GM21515 (cell line): ENCODE data around the gene CECR2.

Source experiments
- ATAC-seq: cut with Tn5 transposase; IDR thresholded peaks from one replicate; pipeline ENCODE4 v1.9.1; 2021; ENCODE audit not compliant: unreplicated experiment

CECR2 gene

DNA sequence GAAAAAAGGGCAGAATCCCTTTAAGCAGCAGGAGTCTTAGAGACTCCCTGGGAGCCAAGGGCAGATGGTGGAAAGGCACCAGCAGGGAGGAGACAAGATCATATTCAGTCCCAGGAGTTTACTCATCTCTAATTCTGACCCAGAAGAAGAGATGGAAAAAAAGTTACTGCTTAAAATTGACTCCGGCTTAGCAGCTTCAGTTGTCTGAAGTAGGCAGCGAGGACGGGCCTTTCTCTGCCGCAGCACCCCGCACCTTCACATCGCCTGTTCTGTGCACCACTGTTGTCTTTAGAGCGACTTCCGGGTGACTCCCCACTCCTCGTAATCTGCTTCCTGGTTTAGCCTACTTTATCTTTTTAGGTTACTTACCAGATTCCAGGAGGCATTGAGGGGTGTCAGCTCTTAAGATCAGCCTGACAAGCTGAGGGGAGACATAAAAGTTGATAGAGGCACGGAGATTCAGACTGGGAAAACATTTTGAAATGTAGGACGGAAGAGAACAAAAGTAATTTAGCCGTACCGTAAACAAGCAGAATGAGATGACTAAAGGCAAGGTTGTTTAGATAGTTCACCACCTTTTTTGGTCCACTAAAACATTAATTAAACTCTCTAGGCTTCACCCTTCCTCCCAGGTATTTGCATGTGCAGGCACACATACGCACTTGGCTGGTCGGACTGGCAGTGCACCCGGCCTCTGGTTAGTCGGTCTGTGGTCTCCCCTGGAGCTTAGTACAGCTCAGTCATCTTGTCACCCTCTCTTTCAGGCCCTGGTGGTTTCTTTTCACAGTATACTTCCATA lies 74.3 kb downstream of the CECR2 start:
- no peak for ATAC-seq

DNA sequence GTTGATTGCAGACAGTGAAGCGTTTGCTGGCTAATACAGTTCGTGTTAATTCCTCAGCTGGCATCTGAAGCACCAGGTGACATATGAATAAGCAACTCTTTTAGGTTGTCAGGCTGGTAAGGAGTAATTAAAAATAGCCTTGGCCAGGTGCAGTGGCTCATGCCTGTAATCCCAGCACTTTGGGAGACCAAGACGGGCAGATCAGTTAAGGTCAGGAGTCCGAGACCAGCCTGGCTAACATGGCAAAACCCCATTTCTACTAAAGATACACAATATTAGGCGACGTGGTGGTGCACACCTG lies 74.9 kb downstream of the CECR2 start:
- no peak for ATAC-seq

DNA sequence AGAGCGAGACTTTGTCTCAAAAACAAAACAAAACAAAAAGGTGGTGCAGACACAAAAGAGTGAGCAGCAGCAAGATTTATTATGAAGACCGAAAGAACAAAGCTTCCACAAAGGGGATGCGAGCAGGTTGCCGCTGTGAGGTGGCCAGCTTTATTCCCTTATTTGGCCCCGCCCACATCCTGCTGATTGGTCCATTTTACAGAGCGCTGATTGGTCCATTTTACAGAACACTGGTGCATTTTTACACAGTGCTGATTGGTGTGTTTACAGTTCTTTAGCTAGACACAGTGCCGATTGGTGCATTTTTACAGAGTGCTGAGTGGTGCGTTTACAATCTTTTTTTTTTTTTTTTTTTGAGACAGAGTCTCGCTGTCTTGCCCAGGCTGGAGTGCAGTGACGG lies 77.4 kb downstream of the CECR2 start:
- no peak for ATAC-seq

DNA sequence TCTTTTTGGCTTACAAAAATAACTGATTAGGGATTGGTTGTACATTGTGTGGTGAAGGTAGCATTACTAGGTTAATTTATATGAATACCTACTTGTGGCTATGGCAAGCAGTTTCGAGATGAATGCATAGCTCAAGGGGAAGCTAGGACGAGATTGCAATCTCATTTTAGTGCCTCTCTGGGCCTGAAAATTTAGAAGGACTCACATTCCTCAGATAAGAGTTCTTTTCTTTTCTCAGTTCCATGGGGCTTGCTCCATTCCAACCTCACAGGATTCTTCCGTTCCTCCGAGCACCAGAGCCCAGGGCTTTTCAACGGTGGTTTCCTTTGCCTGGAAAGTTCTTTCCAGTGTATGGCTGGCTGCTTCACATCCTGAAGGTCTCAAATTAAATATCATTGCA lies 82.1 kb downstream of the CECR2 start:
- ATAC-seq, result no peak

DNA sequence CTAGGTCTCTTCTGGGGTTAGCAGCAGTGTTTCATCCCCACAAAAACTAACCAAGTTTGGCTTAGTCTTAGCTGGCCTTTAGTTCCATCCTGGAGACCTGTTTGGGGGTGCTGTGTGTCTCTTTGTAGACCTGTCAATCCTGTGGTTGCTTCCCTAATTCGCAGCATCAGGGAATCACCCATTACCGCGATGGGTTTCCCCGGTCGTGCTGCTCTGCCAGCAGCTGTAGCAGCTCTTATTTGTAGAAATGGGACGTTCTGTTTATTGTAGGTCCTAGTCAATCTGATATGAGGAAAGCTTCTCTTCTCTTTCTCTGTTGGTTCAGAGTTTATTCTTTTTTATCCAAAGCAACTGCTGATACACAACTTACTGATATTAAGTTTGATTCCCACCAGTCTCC lies 91.6 kb downstream of the CECR2 start:
- ATAC-seq, result no peak

DNA sequence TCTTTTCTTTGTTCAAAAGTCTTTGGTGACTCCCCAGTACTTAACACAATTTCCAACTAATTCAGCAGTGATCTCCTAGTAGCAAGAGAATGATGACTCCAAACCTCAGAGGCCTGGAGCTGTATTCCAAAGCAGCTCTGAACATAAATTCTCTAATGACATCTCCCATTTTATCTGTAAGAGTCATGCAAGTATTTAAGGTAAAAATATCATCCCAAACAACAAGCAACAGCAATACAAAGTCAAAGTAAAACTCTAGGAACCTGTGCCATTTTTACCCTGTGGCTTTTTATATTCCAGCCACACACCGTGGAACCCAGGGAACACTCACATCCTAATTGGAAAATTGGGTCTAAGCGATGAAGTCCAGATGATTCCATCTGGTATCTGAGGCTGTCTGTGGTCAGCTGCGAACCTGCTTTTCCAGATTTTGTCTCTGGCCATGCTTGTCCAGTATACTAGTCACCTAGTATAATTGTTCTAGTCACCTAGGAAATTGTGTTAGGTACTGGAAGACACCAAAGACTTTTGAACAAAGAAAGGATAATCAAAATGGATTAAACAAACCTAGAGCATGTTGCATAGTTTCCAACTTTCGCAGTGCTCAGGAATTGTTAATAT lies 101.7 kb downstream of the CECR2 start:
- no peak for ATAC-seq

DNA sequence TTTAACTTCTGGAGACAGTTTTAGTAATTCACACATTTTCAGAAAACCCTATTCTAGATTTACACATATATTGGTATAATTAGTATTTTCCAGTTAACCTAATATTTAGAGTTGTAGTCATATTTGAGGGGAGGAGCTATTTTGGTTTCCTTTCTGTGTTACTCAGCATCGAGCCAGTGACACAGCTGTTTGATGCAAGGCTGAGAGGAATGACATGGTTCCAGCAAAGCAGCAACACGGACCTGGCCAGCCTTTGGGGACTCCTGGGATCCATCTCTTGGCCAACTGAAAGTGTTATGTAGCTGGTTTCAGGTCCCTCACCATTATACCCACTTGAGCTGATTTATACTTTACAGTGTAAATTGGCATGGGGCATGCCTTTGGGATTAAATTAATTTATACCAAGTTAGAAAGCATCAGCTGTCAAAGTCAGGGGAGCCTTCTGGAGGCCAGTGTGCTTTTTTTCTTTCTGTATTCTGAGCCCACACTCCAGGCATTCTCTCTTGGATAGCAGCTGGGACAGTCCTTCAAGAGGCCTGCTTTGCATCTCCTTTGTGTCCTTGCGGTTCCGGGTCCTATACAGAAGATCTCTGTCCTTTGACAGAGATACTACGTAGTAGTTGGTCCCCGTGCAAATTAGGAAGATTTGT lies 102.8 kb downstream of the CECR2 start:
- no peak for ATAC-seq

DNA sequence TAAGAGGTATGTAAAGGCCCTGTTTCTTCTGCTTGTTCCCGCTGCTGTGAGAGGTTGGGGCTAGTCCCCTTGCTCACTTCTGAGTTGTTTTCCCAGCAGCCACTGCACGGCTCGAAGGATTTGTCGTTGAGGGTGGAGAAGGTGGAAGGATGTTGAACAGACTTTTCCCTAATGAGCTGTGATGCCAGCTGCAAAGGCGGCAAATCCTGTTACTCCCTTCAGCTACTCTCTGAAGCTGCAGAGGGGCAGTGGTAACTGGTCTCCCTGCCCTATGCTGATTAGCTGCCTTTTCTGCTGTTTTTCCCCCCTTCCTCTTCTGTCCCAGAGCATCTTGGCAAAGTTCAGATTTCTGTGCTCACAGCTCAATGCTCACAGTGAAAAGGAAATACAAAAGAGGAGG lies 103.7 kb downstream of the CECR2 start:
- no peak for ATAC-seq

DNA sequence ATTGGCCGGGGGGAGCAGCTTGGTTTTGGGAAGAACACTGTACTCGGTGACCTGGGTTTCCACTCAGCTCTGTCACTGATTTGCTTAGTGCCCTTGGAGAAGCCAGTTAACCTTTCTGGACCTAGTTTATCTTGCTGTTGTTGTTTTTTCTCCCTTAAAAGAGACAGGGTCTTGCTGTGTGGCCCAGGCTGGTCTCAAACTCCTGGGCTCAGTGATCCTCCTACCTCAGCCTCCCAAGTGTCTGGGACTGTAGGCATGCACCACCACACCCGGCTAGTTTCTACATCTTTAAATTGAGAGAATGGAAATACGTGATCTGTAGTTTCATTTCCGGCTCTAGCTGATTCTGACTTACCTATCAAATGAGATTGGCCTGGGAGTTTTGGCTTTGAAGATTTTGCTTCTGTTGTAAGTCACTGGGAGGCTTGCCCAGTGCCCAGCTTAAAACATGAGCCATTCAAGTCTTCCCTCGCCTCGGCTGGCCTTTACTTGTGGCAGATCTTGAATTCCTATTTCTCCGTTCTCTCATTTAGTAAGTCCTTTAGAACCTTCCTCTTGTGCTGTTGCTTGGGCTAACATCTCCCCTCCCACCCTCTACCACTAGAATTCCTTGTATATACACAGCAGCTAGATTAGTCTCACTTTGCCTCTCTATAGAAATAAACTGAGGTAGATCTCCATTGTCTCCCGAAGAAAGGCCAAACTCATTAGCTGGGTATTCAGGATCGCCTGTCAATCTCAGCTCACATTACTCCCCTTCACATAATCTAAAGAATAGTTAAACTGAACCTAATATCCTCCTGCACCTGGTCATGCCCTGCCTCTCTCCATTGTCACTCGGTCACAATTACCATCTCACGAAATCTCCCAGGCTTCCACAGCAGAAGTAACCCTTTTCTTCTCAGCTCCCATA lies 106.3 kb downstream of the CECR2 start:
- no peak for ATAC-seq

DNA sequence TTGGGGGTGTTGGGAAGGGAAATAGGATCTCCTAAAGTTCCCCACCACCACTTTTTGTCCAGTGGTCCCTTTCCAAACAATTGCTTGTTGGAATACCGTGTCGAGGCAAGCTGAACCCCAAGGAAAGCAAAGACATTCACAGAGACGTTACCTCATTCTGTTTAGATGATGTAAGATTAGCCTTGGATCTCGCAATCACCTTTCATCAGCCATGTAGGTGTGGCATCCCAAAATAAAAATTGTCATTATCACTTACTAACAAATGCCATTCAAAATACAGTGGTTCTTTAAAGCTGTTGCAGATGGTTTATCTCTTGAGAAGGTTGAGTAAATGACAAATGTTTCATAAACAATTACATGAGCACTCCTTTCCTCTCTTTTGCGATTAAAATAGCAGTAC lies 107.6 kb downstream of the CECR2 start:
- no peak for ATAC-seq

DNA sequence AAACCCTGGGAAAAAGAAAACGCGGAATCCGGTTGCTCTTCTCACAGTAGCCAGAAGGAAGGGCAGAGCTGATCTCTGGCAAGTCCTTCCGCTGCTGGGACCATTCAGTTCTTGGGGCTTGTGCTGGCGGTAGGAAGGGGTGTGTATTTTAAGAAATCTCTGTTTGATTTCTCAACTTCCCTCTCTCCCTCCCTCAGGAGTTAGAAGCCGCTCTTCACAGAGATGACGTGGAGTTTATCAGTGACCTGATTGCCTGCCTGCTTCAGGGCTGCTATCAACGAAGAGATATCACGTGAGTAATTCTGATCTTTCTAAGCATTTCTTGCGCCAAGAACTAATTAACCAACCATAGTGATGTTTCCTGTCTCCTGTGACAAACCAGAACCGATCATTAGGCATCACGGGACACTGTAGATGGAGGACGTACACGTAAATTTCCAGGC lies 108.2 kb downstream of the CECR2 start:
- ATAC-seq, result no peak

DNA sequence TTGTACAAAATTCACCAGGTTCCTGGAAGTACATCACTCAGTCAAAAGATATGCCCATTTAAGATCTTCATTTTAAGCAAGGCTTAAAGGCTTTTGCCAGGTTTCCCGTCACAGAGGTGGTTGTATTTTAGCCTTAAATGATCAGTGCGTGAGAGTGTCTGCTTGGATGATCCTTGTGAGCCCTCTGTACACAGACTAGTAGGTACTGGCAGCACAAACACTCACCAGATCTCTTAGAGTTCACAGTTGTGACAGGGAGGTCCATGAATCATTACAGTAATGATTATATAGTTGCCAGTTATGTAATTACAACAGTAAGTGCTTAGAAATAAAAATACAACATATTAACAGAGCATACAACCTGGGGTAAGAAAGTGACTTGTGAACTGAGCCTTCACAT lies 109.9 kb downstream of the CECR2 start:
- no peak for ATAC-seq

DNA sequence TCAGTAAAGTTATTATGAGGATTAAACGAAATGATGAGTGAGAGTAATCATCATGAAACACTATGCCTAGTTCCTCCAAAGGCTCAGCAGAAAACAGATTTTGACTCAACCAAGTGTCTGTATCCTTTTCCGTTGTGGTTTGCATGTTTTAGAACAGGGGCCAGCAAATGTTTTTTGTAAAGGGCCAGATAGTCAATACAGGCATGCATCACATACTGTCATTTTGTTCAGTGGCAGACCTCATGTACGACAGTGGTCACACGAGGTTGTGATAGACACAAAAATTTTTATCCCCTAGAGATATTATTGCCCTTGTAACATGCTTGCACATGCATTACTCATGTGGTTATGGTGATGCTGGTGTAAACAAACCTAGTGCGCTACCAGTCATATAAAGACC lies 112.2 kb downstream of the CECR2 start:
- no peak for ATAC-seq

DNA sequence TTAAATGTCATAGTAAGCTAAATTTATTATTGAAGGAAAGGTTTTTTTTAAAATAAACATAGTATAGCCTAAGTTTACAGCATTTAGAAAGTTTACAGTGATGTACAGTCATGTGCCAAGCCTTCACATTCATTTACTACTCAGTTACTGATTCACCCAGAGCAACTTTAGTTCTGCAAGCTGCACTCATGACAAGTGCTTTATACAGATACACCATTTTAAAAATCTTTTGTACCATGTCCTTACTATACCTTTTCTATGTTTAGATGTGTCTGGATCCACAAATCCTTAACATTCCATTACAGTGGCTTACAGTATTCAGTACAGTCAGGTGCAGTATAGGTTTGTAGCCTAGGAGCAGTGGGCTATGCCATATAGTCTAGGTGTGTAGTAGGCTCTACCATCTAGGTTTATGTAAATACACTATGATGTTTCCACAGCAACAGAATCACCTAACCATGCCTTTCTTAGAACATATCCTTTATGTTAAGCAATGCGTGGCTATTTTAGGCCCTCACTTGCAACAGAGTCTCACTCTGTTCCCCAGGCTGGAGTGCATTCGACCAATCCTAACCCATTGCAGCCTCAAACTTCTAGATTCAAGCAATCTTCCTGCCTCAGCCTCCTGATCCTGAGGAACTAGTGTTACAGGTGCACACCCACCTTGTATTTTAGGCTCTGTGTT lies 114.6 kb downstream of the CECR2 start:
- no peak for ATAC-seq

DNA sequence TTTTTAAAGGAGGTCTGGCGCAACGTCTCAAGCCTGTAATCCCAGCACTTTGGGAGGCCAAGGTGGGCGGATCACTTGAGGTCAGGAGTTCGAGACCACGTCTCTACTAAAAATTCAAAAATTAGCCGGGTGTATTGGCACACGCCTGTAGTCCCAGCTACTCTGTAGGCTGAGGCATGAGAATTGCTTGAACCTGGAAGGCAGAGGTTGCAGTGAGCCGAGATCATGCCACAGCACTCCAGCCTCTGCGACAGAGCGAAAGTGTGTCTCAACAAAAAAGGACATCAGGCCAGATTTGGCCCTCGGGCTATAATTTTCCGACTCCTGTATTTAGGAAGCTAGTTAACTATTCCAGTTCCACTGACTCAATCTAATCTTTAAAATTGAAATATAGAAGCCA lies 115.3 kb downstream of the CECR2 start:
- ATAC-seq, result no peak

DNA sequence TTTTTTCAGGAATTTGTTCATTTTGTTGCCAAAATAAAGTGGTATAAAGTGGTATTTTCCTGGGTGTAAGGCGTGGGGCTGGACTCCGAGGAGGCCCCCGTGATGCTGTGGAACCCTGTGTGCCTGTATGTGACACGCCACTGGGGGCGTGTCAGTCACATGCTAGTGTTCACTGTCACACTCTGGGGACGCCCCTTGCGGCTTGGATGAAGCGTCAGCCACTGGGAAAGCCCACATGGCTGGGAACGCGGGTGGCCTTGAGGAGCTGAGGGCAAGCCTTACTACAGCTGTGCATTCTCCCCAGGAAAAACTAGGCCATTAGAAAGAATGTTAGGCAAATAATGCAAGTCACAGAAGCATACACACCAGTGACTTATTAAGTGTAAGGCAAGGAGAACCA lies 117.1 kb downstream of the CECR2 start:
- ATAC-seq, result no peak

DNA sequence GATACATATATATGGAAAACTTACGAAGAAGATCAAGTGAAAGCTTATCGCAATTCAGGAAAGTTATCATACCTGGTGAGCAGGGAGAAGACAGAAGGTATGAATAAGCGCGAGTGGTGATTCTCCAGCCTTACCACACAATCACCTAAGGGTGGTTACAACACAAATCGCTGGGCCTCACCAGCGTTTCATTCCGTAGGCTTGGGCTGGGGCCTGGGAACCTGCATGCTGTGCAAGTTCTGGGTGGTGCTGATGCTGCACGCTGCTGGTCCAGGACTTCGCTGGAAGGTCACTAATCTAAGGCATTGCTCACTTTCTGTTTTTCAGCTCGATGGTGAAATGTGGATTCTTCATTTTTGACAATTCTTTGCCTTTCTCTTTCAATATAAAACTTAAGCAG lies 117.5 kb downstream of the CECR2 start:
- ATAC-seq, result no peak

DNA sequence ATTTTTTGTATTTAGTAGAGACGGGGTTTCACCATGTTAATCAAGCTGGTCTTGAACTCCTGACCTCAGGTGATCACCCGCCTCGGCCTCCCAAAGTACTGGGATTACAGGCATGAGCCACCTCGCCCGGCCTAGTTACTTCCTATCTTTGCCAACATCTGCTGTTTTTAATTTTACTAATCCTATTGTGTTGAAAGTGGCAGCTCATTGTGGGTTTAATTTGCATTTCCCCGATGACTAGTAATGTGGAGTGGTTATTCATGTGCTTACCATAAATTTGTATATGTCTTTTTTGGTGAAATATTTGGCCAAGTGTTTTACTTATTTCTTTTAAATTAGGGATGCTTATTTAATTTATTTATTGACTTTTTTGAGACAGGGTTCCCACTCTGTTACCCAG lies 119.8 kb downstream of the CECR2 start:
- ATAC-seq, result no peak

DNA sequence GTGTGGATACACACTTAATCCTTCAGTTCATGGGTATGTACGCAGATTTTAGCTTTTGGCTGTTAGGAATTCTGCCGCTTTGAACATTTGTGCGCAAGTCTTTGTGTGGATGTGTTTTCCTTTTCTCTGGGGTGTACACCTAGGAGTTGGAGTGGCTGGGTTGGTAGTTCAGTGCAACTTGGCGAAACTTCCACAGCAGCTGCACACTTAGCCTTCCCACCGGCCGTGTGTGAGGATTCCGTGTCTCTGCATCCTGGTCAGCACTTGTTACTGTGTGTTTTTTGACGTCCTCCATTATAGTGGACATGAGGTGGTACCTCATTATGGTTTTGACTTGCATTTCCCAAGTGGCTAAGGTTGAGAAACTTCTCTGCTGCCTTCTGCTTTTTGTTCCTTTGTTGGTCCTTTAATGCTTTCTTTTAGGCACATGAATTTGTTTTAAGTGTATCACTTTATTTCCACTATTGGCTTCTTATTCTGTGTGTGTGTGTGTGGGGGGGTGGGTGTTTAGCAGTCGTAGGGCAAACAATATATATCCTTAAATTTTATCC lies 121.9 kb downstream of the CECR2 start:
- no peak for ATAC-seq

DNA sequence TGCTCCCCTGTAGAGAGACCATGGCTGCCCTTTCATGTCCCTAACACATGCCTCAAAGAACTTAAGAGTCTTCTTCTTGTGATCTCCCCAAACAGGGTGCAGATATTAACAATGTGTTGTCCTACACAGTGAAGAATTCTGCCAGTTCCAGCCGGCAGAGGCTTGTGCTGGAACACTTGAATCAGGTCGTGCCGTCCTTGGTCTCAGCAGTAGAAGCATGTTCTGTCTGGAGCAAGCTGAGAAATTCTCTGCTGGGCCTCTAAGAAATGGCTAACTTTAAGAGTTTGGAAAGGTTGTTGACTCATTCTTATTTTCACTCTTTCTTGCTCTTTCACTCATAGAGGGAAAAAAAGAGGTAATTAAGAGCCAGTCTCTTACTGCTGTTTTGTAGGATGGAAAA lies 123.0 kb downstream of the CECR2 start:
- ATAC-seq, result no peak
